ENCODE results near the gene TMEM231.
"Not testable (repeated sequence)": the region's sequence is repeated elsewhere in the genome, so short reads cannot be mapped to it uniquely, and the experiment has no call there.

Gene TMEM231

DNA sequence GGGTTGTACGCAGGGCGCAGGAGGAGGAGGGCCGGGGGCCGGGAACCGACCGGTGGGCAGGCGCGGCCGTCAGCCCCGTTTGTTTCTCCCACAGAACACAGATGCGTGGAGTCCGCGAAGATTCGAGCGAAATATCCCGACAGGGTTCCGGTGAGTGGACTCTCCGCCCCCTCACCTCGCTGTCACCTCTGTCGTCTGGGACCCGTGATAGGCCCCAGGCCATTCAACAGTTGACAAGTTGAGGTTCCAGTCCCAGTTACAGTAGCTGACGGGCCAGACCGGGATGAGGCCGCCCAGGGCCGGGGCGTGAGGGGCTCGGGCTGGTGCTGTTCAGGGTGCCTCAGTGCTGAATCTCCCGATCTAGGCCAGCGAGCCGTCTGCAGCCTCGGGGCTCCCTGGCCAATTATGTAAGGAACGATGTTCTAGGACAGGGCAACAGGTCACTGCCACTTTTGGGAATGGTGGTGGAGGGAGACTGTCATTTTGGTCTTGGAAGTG lies 10.8 kb upstream of the TMEM231 start:
- DNase-seq (ENCODE audit: low read depth): no peak

DNA sequence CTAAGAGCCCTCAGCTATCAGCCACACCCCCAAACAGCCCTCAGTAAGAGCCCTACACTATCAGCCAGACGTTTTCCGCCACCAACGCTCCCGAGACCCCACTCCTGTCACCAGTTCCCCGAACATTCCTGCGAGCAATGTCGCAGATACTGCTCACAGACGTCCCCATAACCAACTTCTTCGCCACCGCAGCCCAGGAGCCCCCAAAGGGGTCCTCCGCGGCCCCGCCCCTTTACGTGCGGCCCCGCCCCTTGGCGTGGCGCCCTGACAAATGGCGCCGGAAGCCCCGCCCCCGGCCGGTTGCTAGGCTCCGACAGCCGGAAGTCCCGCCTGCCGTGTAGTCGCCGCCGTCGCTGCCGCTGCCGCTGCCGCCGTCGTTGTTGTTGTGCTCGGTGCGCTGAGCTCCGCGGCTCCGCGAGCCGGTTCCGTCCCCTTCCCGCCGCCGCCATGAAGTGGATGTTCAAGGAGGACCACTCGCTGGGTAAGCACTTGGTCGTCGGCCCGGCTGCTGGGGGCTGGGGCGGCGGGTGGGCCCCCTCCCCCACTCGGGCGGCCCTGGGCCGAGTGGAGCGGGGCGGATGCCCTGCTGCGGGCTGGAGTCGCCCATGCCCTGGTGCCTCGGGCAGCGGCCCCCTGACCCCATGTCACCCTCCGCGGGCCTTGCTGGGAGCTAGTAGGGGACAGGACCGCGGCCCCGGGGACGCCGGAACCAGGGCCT lies 10.1 kb upstream of the TMEM231 start, which contains the start of gene GABARAPL2:
GABARAPL2 (plus strand) TSS at position 340 of the 718 bp plus-strand sequence; CDS start at position 448, 108 bp downstream.
- no peak for DNase-seq (ENCODE audit: low read depth)

DNA sequence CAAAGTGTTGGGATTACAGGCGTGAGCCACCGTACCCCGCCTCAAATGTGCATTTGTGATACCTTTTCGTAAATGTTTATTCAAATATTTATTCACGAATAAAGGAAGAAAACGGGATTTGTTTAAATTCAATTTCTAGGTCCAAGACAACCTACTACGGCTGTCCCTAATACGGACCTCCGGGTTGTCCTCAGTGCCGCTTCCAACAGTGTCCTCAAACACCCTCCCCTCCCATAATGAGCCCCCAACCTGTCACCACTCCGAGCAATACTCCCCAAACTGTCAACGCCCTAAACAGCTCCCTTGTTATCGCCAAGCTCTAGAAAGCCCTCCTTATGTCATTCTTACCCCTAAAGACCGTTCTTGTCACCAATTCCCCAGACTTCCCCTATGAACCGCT lies 9.6 kb upstream of the TMEM231 start:
- no peak for DNase-seq (ENCODE audit: low read depth)

DNA sequence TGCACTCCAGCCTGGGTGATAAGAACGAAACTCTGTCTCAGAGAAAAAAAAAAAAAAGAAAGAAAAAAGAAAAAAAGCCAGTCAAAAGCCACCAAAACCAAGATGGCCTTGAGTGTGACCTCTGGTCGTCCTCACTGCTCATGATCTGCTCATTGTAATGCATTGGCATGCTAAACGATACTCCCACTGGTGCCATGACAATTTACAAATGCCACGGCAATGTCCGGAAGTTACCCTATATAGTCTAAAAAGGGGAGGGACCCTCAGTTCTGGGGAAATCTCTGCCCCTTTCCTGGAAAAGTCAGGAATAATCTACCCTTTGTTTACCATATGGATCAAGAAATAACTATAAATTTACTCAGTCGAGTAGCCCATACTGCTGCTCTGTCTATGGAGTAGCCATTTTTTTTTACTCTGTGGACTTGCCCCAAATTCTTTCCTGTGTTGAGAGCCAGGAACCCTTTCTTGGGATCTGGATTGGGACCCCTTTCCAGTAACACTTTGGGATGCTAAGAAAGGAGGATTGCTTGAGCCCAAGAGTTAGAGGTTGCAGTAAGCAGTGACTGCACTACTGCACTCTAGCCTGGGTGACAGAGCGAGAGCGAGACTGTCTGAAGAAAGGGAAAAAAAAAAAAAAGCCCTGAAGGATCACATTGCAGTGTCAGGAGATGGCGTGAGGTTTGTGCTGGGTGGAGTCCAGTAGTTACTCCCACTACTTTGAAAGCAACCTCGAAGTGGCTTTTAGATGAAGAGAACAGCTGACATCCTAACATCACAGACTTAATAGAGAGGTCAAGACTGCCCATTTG lies 3.7 kb upstream of the TMEM231 start:
- DNase-seq (ENCODE audit: low read depth): peak; percentile 39

DNA sequence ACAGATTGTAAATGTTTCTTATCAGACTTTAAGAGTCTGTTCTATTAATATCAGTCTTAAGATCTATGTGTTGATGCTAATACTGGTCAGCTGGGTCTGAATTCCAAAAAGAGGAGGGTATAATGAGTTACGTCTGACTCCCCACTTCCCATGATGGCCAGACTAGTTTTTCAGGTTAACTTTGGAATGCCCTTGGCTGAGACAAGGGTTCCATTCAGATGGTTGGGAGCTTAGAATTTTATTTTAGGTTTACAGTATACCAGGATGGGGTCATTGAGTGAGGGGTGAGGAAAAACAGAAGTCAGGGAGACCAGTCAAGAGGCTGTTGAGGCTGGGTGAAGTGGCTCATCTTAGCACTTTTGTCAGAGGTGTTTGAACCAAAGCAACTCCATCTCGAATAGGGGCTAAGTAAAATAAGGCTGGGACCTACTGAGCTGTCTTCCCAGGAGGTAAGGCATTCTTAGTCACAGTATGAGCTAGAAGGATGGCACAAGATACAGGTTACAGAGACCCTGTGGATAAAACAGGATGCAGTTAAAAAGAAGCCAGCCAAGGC lies 2.9 kb upstream of the TMEM231 start:
- no peak for DNase-seq (ENCODE audit: low read depth)

DNA sequence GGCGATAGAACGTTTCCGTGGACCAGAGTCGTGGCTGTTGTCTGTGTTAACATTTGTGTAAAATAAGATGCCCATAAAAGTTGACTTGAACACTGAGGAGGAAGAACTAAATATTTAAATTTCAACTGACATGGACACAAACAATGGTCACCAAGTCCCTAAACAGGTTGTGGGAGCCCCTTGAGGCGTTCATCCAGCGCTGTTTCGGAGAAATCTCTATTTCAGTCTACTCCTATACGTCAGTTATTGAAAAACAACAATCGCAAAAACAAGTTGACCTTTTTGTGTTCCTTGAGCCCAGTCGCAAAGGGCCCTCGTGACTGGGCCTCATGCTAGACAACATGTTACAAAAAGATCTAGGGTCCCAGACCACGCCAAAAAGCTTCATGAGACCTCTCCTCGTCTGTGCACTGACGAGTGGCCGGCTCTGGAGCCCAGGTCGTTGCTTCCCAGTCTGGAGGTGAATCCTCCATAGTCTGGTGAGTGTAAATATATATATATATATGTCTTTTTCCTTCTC lies 439 bp upstream of the TMEM231 start:
- DNase-seq (ENCODE audit: low read depth): no peak

DNA sequence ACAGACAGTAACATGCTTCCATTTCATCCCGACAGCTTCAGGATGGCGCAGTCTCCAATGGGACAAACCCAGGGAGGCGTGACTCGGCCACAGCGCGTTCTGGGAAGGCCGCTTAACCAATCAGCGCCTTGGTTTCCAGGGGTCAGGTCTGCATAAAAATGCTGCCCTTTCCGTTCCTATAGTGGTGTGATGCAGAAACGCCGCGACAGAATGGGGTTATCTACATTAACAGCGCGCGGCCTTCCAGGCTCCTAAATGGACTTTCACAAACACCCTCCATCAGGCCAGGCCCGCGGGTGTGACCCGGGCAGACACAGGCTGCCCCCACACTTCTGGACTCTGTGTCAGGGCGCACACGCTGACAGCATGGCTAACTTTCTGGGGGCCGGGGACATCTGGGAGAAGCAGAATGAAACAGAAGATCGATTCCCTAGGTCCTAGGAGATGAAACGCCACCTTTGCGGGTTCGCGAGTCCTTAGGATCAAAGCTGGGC lies 792 bp downstream of the TMEM231 start:
- peak; percentile 77 for DNase-seq (ENCODE audit: low read depth)

DNA sequence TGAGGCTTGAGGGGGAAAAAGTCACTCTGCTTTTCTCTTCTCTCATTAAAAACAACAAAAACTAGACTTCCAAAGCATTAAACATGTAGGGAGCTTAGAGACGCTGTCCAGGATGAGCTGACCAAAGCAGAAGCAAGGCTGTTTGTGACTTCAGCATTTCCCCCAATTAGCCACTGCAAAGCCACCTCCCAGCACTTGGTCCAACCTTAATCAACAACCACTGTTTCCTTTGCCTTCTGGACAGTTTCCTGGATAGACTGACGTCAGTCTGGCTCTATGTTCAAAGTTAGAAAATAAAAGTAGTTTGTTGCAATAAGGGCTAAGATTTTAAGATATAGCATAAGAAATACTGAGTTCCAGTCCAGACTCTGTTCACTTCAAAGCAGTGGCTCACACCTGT lies 3.1 kb downstream of the TMEM231 start:
- DNase-seq (ENCODE audit: low read depth): no peak

DNA sequence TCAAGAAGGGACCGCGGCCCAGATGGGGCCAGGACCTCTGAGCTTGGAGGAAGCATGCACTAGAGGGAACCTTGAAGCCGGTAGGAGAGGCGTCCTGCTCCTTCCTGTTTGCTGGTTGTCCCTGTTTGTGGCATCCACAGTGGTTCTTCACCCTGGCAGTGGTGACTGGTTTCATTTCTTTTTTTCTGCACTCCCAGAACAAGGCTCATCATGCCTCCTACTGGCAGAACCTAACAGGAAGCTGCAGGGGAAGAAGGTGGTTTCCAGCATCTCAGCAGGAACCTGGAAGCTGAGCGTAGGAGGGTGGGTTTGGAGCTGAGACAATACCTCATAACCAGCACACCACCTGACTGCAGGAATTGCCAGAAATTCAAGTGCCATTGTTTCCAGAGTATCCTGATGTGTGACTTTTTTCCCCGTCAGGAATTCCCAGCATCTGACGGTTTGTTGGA lies 5.8 kb downstream of the TMEM231 start:
- no peak for DNase-seq (ENCODE audit: low read depth)

DNA sequence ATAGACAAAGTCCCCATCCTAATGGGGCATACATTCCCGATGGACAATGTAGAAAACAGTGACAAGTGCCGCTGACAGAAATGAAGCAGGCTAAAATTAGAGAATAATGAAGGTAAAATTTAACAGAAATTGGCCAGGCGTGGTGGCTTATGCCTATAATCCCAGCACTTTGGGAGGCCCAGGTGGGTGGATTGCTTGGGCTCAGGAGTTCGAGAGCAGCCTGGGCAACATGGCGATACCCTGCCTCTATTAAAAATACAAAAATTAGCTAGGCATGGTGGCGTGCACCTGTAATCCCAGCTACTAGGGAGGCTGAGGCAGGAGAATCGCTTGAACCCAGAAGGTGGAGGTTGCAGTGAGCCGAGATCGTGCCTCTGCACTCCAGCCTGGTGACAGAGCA lies 7.6 kb downstream of the TMEM231 start:
- DNase-seq (ENCODE audit: low read depth): not testable (repeated sequence)

DNA sequence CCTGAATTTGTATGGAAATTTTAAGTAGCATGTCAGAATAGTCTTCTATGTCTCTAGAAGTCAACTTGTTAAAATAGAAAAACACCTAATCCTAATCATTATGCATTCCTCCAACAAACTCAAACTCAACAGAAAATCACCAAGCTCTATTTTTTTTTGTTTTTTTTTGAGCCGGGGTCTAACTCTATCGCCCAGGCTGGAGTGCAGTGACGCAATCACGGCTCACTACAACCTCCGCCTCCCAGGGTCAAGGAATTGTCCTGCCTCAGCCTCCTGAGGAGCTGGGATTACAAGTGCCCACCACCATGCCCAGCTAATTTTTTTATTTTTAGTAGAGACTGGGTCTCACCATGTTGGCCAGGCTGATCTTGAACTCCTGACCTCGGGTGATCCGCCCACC lies 9.8 kb downstream of the TMEM231 start:
- DNase-seq (ENCODE audit: low read depth): no peak

DNA sequence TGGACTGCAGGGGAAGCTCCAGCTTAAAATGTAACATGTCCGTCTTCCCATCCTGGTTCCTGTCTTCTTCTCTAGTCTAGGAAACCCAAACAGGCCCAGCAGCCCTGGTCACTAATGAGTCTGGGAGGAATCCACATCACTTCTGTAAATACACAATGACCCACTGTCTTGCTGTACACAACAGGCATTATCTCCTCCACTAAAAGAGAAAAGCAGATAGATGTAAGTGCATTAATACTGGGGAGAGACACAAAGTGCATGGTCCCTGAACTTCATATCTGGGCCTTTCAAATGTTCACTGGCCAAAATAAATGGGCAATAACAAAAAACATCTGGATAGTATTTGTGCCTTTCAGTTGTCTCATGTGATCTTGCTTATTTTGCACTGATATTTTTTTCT lies 10.2 kb downstream of the TMEM231 start:
- not testable (repeated sequence) for DNase-seq (ENCODE audit: low read depth)

DNA sequence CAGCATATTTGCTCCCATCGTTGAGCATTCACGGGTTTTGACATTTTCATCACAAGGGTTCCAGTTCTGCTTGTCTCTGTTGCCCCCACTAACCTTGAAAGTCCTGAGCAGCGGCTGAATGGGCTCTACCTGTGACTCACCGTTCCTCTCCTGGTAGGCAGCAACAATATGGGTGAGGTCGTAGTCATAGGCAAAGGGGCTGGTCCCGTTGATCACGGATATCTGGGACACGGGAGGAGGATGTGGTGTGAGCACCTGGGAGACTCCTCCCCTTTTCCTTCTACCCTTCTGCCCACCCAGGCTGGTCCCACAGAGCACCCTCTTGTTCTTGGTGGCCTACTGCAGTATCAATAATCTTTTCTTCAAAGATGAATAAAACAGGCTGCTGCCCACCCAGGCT lies 13.6 kb downstream of the TMEM231 start:
- DNase-seq (ENCODE audit: low read depth): not testable (repeated sequence)

DNA sequence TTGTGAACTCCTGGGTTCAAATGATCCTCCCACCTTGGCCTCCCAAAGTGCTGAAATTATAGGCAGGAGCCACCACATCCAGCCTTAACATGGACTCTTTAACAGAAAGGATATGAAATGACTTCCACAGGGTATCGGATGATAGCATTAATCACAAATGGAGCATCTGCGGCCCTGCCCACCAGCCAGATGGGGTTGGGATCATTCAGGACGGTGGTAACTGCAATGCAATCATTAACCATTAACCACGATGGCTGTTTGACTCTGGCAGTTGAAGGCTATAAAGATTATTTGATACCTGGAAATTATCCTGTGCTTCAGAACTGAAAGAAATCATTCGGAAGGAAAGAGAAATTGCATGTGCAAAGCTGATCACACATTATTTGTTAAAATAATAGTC lies 14.8 kb downstream of the TMEM231 start:
- no peak for DNase-seq (ENCODE audit: low read depth)

DNA sequence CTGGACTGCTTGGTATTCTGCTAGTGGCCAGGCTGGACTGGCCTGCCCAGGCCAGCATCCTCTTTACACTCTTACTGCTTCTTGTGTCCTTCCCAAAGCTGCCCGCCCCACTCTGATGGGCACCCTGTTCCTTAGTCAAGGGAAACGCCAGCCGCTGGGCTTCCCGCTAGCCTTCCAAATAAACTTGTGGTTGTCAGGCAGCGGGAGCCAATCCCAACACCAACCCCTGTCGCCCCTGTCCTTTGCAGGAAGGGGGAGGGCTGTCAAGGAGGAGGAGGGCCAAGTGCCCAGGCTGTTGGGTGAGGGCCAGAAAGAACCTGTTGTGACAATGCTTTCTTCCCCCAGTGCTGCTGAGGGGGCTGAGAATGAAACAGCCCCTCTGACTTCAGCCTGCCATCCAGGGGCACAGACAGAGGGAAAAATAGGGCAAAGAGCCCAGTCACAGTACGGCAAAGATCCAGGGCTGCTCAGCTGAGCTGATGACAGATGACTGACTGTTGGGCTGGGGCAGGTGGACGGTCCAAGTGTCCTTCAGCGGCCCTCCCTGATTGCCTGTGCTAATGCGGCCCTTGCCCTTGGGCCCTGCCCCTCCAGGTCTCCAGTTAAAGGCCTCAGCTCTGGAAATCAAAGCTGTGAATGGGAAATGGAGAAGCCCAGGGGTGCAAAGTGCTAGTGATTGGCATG lies 17.0 kb downstream of the TMEM231 start:
- DNase-seq (ENCODE audit: low read depth): not testable (repeated sequence)

DNA sequence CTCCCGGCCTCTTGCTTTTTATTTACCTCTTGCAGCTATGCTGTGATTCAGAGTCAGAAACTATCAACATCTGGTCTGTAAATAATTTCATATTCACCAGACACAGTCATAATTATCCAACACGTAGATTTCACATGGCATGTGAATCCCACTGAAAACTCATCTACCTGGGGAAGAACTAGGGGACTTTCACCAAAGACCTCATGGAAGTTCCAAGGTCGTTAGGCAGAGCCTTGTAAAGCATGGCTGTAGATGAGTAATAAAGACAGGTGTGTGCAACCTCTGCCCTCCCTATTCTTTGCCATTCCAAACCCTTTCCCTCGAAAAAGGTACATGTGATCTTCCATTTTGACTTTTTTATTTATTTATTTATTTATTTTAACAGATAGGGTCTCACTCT lies 18.3 kb downstream of the TMEM231 start:
- no peak for DNase-seq (ENCODE audit: low read depth)

DNA sequence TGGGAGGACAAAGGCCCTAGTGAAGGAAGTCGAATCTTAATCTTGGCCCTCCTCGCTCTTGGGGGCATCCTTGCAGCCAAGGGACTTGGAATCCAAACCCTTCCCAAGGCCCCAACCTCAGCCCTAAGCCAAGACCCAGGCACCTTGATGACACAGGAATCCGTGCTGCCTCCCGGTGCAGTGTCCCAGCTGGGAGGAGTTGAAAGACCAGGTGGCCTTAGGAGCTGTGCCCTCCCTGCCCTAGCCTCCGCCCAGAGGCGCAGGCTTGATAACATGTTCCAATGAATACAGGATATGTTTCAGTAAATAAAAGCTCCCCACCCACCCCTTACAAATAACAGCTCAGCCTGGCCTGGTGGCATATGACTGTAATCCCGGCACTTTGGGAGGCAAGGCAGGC lies 20.2 kb downstream of the TMEM231 start, which contains the start of gene CHST5:
CHST5 (minus strand) TSS at position 208 of the 400 bp plus-strand sequence. CDS start 5,724 bp downstream, outside the sequence.
- DNase-seq (ENCODE audit: low read depth): no peak

DNA sequence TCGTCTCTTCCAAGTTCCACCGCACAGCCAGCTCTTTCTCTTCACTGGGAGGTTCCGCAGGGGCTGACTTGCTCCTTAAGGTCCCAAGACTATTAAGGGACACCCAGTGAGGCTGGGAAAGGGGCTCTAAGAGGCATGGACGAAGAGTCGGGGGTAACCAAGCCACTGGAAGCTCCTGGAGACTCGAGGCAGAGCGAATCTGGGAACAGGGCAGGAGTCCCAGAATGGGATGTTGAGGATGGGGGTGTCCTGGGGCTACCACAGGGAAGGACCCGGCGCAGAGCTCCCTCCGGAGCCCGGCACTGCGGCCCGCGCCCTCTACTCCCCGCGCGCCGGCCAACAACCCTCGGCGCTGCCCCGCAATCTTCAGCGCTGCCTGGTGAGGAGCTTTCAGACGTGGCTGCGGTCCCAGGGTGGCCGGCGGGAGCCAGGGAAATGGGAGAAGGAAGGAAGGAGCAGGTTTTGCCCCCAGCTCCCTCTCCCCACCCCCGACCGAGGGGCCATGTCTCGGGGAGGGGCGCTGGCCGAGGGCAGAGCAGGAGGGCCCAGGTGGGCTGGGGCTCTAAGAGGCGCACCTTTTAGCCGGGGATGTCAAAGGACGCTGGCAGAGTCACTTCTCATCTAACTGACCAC lies 20.7 kb downstream of the TMEM231 start:
- no peak for DNase-seq (ENCODE audit: low read depth)

DNA sequence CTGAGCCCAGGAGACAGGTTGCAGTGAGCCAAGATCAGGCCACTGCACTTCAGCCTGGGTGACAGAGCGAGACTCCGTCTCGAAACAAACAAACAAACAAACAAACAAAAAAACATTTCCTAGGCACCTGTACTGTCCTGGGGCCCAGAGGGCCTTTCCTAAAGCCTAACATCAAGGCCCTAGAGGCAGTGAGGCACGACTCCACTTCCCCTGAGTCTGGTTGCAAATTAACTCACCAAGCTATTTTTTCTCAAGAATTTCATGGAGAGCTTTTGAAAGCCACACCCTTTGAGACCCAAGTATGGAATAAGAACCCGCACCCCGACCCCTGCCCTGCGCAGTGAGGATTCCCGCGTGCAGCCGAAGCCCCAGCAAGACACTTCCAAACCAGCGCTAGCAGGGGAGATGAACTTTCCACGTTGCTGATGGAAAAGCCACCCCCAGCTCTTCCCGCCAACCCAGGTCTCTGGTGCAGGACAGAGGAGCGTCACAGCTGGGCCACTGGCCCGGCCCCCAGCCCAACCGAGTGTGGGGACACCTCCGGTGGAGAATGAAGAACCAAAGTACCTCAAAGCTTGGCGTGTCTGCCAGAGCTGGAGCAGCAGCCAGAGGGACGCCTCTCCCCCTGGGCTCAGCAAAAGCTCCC lies 21.4 kb downstream of the TMEM231 start:
- DNase-seq (ENCODE audit: low read depth): no peak

DNA sequence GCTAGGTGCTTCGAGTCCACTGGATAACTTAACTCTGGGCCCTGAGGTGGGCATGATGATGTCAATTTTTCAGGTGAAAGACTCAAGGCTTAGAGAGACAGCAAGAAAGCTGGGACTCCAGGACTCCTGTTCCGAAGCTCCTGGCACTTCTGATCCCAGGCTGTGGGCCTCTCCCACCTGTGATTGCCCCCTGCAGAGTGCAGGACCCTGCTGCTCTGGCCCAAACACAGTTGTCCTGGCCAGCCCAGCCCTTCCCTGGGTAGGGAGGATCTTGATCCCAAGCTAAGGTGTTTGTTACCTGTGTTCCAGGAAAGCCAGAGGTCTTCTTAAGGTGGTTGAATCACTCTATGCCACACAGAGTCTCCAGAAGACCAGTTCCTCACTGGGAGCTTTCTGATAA lies 23.3 kb downstream of the TMEM231 start:
- no peak for DNase-seq (ENCODE audit: low read depth)

All from GM04504 (cell line).